ENCODE results near the gene RCN1.

DNA sequence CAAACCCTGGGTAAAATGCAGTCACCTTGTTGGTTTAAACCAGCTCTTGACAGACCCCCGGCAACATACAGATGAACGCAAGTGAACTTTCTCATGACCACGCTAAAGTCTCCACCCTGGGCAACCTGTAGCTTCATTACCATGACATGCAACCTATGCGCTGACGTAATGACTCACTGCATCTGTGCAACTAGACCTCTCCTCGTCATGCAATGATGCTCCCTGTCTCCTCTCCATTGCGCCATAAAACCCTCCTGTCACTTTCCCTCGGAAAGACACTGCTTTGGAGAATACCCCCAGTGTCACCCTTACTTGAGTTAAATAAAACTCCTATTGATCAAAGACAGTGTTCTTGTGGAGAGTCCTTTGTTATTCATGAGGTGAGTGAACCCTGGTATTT, 52.5 kb downstream of the RCN1 start:
- TF ChIP-seq, protein P1, sequence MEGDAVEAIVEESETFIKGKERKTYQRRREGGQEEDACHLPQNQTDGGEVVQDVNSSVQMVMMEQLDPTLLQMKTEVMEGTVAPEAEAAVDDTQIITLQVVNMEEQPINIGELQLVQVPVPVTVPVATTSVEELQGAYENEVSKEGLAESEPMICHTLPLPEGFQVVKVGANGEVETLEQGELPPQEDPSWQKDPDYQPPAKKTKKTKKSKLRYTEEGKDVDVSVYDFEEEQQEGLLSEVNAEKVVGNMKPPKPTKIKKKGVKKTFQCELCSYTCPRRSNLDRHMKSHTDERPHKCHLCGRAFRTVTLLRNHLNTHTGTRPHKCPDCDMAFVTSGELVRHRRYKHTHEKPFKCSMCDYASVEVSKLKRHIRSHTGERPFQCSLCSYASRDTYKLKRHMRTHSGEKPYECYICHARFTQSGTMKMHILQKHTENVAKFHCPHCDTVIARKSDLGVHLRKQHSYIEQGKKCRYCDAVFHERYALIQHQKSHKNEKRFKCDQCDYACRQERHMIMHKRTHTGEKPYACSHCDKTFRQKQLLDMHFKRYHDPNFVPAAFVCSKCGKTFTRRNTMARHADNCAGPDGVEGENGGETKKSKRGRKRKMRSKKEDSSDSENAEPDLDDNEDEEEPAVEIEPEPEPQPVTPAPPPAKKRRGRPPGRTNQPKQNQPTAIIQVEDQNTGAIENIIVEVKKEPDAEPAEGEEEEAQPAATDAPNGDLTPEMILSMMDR (IDR thresholded peaks at IDR 0.05; ENCODE audit: insufficient read depth, low read length, poor library complexity, severe bottlenecking): no peak
- TF ChIP-seq EZH2phosphoT487 (conservative IDR thresholded peaks at IDR 0.05; ENCODE audit: low read length): no peak
